Mammary epithelial cell (primary cell): ENCODE measurements around the gene SALL3.

Experiments used
- EZH2 ChIP-seq: IDR thresholded peaks from 2 replicates; pipeline ENCODE4 v1.6.1; 2012; ENCODE audit warnings: low read length, inconsistent platforms, borderline replicate concordance
- TF ChIP-seq, protein P1 (sequence below), 2 donors: IDR thresholded peaks in 1 of 2; conservative IDR thresholded peaks in 1 of 2; 2 replicates each; pipeline ENCODE4 v1.5.1; 2011 to 2012; ENCODE audit warnings: inconsistent platforms in 2 of 2, low read length in 2 of 2, mild to moderate bottlenecking in 2 of 2, control low read depth in 1 of 2, low read depth in 1 of 2; ENCODE audit not compliant: insufficient read depth in 1 of 2; ENCODE audit errors: extremely low read depth in 1 of 2

GRCh38 chr18:78945628-78946027, 34.0 kb upstream of the SALL3 start:
- TF ChIP-seq, protein P1, sequence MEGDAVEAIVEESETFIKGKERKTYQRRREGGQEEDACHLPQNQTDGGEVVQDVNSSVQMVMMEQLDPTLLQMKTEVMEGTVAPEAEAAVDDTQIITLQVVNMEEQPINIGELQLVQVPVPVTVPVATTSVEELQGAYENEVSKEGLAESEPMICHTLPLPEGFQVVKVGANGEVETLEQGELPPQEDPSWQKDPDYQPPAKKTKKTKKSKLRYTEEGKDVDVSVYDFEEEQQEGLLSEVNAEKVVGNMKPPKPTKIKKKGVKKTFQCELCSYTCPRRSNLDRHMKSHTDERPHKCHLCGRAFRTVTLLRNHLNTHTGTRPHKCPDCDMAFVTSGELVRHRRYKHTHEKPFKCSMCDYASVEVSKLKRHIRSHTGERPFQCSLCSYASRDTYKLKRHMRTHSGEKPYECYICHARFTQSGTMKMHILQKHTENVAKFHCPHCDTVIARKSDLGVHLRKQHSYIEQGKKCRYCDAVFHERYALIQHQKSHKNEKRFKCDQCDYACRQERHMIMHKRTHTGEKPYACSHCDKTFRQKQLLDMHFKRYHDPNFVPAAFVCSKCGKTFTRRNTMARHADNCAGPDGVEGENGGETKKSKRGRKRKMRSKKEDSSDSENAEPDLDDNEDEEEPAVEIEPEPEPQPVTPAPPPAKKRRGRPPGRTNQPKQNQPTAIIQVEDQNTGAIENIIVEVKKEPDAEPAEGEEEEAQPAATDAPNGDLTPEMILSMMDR (conservative IDR thresholded peaks at IDR 0.05 in 1 of 2, IDR thresholded peaks at IDR 0.05 in 1 of 2; ENCODE audit: extremely low read depth in 1 of 2, insufficient read depth in 1 of 2, low read depth in 1 of 2, low read length in 2 of 2), result no peak
- TF ChIP-seq EZH2, result no peak
